HG03575 (cell line): ENCODE measurements around the gene NAA40.
"Not testable (repeated sequence)": the region's sequence is repeated elsewhere in the genome, so short reads cannot be mapped to it uniquely, and the experiment has no call there.

Source experiments
- ATAC-seq: cut with Tn5 transposase; IDR thresholded peaks from one replicate; pipeline ENCODE4 v1.9.1; 2021; ENCODE audit not compliant: unreplicated experiment, insufficient number of reproducible peaks, low FRiP score; ENCODE audit errors: extremely low read depth

The NAA40 gene

DNA sequence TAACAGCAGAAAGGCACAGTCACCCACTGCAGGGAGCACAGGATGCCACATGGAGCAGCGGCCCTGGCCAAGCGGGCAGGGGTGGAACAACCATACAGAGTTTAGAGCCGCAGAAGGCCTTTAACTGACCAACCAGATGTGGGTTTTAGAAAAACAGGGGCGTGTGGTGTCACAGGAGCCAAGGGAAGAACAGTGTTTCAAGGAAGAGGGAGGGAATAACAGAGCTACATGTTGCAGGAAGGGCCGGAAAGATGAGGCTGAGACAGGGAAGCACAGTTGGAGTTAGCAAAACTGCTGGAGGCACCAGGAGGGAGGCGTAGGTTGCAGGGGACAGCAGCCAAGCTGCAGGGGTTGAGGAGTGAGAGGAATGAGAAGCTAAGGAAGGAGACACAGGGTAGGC is 7.8 kb upstream of the NAA40 start:
- no peak for ATAC-seq

DNA sequence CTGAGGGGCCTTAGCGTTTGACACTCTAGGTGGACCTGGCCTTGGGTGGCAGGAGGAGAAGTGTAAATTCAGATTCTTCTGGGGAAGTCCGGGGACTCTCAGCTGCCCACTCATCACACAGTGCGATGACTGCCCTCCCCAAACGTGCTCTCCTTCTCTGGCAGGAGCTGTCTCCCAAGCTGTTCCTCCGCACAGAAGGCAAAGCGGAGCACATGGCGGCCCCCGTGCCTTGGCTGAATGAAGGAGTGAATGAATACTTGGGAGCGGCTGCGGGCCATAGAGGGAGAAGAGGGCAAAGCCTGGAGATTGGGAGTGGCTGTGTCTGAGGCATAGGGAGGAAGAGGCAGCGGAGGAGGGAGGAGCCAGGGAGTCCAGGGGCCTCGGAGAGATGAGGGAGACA is 6.9 kb upstream of the NAA40 start:
- no peak for ATAC-seq

DNA sequence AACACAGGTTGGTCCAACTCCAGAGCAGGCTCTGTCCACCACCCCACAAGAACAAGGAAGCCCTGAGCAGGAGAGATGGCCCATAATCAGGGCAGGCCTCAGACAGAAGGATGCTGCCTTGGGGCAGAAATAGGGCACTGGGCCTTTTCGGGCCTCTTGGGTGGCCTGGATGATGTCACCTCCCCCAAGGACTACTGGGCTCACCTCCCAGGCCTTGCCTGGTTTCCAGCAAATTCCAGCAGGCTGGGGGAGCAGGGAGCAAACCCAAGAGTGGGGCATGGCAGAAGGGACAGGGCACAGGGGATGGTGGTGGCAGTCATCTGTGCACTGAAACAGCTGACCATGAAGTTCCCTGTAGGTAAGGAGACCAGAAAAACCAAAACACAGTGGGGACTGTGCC is 5.3 kb upstream of the NAA40 start:
- ATAC-seq: no peak

DNA sequence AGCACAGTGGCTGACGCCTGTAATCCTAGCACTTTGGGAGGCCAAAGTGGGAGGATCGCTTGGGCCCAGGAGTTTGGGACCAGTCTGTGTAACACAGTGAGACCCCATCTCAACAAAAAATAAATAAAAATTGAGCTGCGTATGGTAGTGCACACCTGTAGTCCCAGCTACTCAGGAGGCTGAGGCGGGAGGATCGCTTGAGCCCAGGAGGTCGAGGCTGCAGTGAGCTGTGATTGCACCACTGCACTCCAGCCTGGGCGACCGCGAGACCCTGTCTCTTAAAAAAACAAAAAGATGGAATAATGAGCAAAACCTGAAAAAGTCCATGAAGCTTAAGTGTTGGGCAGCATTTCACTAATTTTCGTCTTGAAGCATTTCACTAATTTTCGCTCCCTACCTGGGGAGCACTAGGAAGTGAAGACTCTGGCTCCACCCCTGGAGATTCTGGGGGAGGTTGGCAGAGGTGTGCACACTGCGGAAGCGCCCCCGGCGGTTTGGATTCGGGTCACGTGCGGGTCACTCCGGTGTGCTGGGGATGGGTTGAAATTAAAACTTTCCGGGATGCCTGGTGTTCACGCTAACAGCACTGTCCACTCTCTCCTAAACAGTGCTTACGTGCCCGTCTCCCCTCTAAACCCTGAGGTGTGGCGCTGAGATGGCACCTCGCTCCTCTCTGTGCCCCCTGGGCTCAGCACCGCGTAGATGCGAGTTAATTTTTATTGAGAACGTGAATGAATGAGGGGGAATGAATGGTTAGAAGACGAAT is 906 bp upstream of the NAA40 start:
- peak; percentile 5 for ATAC-seq

DNA sequence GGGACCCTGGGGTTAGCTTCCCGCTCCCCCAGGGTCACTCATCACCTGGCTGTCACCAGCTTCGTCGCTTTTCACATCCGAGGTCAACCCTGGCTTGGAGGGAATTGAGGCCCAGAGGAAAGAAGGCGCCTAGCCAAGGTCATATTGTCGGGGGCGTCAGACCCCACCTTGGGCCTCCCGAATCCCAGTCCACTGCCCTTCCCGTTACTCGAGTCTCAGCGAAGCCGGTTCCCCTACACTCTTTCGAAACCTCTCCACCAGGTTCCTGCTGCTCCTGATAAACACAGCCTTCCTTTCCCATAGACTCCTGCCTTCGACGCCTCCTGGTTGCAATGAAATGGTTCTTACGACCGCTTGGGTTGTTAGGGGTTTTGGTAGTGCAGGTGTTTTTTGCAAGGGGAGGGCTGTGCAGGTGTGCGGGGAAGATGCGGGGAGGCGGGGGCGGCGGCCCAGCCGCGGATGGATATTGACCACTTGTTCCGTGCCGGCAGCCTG is 642 bp downstream of the NAA40 start:
- no peak for ATAC-seq

DNA sequence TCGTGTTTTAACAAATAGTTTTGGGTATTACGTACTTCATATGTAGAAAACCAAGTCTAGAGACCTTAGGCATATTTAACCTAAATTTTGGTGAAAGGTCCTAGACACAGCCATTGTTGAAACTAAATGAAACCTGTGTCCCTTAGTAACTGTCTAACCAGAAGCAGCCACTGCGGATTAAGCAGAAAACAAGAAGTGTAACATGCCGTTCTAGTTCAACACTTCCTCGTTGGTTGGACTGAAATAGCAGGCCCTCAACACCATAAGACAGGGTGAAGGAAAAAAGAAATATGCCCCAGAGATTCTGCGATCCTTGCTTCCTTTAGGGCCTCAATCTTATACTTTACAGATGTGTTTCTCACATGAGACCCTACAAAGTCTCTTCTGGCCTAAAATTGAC is 2.0 kb downstream of the NAA40 start:
- ATAC-seq: no peak

DNA sequence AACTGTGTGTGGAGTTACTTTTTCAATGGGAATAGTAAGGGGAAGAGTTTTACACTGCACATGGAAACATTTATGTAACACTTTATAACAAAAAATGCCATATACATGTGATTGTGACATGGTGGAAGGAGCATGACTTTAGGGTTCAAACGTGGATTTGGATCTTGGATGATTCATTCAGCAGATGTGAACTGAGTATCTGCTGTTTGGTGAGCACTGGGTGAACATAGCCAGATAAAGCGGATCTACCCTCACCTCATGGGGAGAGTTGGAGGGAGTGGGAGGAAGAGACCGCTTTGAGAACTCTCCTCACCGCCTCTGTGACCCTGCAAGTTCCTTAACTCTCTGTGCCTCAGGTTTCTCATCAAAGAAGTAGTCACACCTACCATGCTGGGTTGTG is 3.1 kb downstream of the NAA40 start:
- ATAC-seq: no peak

DNA sequence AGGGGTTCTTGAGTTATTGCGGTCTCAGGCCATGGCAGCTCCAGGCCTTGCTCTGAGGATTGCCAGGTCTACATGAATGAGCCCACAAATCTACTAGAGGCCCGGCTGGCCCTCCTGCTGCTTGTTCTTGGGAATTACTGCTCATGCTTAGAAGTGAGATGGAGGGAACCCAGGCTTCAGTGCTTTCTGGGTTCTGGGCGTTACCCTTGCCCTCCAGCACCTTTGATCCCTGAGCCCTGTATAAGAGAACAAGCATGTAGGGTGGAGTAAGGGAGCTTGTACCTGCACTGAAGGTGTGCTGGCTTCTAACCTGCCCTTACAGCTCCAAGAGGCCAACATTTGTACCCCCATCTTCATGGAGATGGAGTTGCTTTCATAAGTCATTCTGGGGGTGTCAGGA is 4.0 kb downstream of the NAA40 start:
- no peak for ATAC-seq

DNA sequence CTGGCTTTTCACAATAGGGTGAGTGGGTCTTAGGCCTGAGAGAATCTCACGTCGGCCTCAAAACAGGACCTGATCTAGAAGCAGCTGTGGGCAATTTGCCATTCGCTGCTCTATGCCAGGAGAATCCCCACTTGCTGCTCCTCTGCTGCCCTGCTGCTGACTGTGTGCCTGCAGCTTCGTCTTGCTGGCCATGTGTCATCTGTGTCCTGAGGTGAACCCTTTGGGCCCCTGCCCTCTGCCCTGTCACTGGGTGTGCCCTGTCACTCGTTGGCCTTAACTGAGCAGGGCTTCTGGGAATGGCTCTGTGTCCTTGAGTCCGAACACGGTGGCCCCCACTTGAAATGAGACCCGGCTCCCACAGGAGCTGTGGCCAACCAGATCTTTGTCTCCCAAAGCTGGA is 6.2 kb downstream of the NAA40 start:
- ATAC-seq: no peak

DNA sequence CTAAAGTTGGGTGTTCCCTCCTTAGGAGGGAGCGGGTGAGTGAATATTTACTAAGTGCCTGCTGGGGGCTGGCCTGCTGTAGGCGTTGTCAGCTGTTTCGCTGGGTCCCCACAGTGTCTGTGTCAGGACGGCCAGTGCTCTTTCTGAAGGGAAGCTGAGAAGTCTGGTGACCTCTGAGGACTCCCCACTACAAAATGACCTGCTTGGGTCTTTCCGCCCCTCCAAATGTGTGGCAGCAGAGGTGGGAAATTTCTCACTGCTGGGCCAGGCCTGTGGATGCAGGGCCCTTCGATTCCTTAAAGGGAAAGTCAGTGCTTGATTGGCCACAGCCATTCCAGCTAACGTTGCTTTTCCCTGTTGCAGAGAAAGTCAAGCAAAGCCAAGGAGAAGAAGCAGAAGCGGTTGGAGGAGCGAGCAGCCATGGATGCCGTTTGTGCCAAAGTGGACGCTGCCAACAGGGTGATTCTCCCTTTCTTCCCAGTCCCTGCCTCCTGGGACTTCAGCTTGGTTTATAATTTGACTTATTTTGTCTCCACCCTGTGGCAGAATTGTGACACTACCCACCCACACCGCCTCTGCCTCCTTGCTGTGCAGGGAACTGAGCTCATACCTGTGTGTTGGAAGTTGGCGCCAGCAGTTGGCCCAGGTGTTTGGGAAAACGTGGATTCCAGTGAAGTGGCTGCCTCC is 6.8 kb downstream of the NAA40 start:
- no peak for ATAC-seq

DNA sequence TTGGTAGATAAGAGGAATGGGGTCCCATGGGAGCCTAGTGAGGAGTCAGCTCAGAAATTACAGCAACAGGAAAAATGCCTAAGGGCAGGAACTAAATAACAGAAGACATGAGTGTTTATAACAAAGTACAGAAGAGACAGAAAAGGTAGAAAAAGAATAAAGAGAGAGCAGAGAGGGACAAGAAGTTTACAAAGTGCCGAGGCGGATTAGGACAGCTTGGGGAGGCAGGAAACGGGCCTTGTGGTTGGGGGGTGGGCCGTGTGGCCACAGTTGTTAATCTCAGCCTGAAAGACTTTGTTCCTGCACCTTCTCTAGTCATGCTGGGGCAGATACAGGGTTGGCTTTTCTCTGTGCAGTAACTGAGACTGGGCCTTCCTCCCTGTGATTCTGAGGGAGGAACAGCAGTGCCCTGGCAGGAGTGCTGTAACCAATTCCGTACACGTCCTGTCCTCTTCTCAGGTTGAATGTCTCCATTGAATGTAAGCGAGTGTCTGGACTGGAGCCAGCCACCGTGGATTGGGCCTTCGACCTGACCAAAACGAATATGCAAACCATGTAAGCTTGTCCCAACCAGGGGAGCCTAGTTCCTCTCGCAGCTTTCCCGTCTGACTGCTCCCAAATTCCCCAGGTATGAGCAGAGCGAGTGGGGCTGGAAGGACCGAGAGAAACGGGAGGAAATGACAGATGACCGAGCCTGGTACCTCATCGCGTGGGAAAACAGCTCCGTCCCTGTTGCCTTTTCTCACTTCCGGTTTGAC is 13.2 kb downstream of the NAA40 start:
- ATAC-seq: no peak

DNA sequence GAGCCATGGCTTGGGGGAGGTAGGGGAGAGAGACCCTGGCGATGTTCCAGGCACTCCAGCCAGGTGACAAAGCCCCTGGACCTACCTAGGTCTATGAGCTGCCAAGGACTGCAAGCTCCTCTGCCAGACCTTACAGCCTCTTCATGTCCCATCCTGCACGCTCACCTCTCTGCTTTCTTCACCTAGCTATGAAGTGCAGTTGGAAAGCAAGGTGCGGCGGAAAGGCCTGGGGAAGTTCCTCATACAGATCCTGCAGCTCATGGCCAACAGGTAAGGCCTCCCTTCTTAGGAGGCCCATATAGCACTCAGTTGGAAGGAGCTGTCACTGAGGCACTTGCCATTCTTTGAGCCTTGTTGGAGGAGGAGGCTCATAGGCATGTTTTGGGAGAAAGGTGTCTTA is 13.8 kb downstream of the NAA40 start:
- no peak for ATAC-seq

DNA sequence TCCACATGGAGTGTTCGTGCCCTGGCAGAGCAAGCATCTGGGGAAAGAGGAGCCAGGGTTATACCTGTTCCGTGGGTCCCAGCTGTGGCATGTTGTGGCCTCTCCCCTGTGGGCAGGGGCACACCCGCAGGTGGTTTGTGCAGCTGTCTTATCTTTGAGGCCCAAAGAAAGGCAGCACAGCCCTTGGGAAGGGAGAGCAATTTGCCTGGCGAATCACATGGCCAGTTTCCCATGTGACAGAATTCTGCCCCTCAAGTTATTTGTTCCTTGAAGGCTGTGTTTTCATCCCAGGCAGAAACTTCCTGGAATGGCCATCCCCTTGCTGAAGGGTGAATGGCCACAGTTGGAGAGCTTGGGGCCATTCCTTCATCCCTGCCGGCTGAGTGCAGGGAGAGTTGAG is 19.2 kb downstream of the NAA40 start:
- no peak for ATAC-seq

DNA sequence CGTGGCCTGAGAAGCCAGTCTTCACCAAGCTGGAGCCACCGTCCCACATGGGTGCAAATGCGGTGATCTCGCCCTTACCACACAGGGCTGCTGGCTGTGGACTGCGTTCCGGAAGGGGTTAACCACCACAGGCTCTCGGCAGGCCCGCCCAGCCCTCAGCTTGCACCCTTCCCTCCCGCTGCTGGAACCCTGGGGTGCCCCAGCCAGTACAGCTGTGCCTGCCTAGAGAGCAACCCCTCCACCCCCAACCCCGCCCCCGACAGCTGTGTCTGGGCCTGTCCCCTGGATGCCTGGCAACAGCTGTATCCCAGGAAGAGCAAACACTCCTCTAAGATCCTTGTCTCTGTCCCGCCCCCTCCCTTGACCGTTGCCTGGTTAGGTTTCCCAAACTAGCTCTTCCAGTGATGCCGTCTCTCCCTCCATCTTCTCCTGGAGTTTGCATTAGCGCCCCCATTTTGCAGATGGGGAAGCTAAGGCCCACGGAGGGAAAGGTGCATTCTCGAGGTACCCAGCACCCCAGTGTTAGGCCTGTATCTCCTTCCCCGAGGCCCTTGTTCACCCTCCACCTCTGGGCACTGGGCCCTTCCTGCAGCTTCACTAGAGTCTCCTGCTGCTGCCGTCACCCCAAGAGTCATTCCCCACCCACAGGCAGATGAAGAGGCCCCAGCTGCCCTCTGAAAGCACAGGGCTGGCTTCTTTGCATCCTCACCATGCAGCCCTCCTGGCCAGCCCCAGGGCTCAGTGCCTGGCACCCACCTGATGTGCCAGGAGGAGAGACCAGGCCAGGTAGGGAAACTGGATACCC is 23.0 kb downstream of the NAA40 start:
- ATAC-seq: no peak

DNA sequence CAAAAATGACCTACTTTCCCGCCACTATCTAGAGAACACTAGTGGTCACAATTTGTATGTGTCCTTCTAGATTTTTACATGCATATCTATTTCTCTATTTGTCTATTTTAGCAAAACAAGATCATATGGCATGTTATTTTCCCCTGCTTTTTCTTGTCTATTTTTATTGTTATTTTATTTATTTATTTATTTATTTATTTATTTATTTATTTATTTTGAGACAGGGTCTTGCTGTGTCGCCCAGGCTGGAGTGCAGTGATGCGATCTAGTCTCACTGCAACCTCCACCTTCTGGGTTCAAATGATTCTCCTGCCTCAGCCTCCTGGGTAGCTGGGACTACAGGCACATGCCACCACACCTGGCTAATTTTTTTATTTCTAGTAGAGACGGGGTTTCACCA is 25.1 kb downstream of the NAA40 start:
- not testable (repeated sequence) for ATAC-seq

DNA sequence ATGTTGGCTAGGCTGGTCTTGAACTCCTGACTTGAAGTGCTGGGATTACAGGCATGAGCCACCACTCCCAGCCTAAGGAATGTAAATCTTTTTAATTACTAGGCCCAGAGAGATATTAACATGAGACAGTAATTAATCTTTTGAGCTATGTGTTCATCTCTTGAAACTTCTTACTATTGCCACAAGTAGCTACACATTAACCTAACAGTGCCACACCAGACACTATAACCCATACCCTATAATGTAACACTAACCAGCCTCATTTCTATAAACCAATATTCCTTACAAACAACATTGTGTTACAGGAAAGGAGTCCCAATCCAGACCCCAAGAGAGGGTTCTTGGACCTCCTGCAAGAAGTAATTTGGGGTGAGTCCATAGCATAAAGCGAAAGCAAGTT is 27.6 kb downstream of the NAA40 start:
- no peak for ATAC-seq

DNA sequence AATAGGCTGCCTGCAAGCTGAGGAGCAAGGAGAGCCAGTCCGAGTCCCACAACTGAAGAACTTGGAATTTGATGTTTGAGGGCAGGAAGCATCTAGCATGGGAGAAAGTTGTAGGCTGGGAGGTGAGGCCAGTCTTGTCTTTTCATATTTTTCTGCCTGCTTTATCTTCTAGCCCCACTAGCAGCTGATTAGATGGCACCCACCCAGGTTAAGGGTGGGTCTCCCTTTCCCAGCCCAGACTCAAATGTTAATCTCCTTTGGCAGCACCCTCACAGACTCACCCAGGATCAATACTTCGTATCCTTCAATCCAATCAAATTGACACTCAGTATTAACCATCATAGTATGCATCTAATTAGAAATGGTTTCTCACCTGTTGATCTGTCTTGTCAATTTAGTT is 30.7 kb downstream of the NAA40 start:
- ATAC-seq: no peak

DNA sequence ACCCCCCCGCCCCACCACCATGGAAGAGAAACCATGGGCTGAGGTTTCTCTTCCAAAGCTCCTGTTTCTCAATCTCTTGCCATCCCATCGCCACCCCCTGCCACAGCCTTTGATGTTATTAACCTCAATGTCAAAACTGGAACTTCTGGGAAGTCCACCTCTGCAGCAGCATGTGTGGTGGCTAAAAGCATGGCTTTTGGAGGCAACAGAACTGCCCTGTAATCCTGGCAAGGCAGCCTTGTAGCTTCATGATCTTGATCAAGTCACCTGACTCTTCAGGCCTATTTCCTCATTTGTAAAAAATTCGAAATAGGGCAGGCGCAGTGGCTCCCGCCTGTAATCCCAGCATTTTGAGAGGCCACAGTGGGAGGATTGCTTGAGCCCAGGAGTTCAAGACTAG is 32.1 kb downstream of the NAA40 start:
- ATAC-seq: no peak

DNA sequence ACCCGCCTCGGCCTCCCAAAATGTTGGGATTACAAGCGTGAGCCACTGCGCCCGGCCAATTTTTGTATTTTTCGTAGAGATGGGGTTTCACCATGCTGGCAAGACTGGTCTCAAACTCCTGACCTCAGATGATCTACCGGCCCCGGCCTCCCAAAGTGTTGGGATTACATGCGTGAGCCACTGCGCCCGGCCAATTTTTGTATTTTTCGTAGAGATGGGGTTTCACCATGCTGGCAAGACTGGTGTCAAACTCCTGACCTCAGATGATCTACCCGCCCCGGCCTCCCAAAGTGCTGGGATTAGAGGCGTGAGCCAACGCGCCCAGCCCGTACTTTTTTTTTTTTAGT is 35.1 kb downstream of the NAA40 start:
- ATAC-seq: not testable (repeated sequence)
